Measurements from ENCODE around the gene CDKN1C.

DNA sequence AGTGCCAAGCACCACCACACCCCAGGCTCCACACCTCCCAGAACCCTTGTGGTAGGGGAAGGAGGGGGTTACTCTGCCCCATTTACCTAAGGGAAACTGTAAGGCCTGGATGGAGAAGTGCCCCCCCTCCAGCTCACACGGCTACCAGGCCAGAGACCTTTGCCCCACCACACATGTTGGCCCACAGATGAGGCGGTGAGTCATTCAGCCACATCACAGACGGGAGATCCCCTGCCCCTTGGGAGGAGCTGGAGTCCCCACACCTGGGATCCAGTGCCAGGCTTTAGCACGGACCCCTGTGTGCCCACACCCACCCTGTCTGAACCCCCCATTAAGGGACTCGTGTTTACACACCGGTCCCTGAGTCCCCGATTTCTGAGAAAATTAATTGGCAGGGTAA is 24.9 kb downstream of the CDKN1C start:
- TF ChIP-seq, protein P1, sequence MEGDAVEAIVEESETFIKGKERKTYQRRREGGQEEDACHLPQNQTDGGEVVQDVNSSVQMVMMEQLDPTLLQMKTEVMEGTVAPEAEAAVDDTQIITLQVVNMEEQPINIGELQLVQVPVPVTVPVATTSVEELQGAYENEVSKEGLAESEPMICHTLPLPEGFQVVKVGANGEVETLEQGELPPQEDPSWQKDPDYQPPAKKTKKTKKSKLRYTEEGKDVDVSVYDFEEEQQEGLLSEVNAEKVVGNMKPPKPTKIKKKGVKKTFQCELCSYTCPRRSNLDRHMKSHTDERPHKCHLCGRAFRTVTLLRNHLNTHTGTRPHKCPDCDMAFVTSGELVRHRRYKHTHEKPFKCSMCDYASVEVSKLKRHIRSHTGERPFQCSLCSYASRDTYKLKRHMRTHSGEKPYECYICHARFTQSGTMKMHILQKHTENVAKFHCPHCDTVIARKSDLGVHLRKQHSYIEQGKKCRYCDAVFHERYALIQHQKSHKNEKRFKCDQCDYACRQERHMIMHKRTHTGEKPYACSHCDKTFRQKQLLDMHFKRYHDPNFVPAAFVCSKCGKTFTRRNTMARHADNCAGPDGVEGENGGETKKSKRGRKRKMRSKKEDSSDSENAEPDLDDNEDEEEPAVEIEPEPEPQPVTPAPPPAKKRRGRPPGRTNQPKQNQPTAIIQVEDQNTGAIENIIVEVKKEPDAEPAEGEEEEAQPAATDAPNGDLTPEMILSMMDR (IDR thresholded peaks at IDR 0.05): no peak
- TF ChIP-seq POLR2AphosphoS5 (IDR thresholded peaks at IDR 0.05) (no peak), EP300 (IDR thresholded peaks at IDR 0.05) (no peak)
